Hematopoietic multipotent progenitor cell treated with erythropoietin and hydrocortisone succinate and interleukin-3 and kit ligand, for 4 days (in vitro differentiated cells): ENCODE measurements around the gene MPRIP.
"Not testable (repeated sequence)": the region's sequence is repeated elsewhere in the genome, so short reads cannot be mapped to it uniquely, and the experiment has no call there.

ENCODE experiments used
- DNase-seq: peaks from one replicate; pipeline ENCODE4 v3.0.0-alpha.2; 2015

Gene MPRIP

DNA sequence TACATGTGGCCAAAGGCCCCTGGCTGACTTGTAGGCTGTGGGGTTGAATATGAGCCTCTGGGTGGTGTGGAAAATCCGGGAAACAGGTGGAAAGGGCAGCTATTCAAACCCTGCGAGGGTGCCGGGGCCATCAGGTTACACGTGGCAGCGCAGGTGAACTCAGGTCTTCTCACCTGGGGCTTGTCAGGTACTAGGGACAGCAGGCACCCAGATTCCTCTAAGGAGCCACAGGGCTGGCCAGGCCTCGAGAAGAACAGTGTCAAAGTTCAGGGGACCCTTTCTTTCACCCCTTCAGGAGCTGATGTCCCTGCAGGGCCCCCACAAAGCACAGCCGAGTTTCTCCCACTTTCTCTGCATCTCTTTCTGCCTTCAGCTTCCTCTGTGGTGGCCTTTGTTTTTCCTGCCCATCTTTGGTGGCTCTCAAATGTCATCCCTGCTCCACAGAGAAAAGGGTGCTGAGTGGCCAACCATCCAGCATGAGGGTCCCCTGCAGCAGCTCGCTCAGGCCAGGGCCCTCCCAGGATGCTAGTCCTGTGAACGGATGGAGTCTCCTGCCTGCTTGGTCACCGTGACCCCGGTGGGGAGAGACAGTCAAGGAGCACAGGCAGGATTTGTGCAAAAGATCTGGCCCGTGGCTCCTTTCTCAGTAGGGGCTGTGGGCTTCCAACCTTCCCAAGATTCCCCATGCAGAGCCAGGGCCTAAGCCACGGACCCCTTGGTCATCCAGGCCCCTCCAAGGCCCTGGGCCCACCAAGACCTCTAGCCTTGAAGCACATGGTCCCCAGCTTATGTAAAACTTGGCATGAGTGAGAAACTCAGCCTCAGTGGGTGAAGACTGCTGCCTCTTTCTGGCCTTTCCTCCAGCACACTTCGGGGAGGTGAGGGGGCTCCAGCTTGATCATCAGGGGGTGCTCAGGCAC, 28.2 kb upstream of the MPRIP start:
- not testable (repeated sequence) for DNase-seq

DNA sequence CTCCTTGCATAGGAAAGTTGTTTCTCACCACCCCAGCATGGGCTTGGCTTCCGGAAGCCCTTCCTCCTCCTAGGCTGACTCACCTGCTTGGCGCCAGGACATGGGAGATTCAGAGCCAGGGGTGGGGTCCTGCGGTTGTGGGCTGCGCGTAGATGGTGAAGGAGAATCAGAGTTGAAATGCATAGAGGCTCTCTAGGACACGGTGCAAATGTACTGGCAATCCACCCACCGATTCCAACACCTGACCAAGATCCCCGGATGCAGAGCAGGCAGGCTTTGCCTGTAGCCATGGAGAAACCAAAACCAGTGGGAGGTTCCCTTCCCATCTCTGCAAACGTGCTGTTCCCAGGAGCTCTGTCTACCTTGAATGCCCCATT, 27.5 kb upstream of the MPRIP start:
- not testable (repeated sequence) for DNase-seq

DNA sequence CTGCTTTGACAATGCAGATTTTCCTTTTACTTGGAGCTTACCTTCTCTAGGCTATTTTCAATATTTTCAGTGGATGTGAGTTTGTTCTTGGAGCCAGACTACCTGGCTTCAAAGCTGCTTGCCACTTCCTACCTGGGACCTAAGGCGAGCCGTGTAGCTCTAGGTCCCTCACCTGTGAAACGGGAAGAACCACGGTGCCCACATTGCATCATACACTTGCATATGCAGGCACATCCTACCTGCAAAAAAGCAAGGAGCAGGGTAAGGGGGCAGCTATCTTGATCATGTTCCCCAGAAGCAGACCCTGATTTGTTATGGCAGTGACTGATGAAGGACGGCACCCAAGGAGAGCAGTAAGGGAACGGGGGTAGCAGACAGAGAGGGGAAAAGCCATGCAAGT, 27.0 kb upstream of the MPRIP start:
- no peak for DNase-seq

DNA sequence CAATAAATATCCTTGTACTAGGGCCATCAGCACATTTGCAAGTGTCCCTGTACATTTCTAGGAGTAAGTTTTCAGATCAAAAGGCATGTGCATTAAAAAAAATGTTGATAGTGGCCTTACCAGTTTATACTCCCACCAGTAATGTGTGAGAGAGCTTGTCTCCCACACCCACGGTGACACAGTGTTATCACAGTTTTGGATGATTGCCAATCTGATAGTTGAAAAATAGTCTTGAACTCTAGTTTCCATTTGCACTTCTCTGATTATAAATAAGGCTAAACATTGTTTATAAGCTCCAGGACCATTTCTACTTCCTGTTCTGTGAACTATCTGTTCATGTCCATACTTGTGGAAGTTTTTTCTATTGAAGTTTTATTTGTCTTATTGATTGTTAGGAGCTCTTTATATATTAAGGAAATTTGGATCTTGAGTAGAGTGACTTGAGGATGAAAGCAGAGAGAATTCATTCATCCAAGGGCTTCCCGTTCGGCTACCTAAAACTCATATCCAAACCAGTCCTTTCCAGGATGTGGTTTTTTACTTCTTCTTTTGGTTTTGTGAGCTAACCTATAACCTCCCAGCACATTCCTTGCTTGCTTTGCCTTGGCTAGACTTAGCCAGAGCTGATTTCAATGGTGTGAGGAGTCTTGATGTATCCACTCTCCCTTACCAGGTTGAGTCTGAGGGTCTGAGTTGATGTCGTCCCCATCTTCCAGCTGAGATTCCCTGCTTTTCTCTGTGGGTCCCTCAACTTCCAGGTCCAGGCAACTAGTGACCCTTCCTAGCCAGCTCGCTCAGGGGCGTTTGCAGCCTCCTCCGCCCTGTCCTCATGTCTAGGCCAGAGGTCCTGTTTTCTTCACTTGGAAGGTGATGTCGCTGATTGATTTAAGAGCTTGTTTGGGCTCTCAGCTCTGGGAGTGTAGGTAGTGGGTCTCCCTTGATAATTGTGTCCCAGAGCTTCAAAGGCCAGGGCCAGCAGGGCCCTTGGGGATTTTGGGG, 25.8 kb upstream of the MPRIP start:
- peak; percentile 74 for DNase-seq

DNA sequence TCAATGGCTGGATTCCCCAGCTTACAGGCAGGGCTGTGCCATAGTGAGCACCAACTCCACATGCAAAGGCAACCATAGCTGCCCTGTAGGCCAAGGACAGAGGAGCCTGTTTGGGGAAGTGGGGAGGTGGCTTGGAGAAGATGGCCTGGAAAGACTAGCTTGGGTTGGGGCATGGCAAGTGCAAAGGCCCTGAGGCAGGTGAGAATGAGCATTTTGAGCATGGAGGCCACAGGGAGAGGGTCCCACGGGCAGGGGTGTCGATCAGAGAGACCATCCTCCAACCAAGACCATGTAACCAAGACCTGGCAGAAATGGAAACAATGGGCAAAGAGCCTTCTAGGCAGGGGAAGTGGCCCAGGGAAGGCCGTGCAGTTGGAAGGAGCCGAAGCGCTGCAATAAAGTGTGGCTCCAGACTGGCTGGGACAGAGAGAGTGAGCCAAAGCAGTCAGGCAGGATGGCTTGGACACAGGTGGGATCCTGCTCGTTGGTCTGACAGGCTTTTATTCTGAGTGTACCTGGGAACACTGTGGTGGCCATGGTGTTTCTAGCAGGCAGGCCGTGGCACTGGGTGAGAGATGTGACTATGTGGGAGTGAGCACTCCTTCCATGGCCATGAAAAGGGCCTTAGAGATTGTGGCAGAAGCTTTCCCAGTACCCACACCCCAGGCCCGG, 24.8 kb upstream of the MPRIP start:
- no peak for DNase-seq

DNA sequence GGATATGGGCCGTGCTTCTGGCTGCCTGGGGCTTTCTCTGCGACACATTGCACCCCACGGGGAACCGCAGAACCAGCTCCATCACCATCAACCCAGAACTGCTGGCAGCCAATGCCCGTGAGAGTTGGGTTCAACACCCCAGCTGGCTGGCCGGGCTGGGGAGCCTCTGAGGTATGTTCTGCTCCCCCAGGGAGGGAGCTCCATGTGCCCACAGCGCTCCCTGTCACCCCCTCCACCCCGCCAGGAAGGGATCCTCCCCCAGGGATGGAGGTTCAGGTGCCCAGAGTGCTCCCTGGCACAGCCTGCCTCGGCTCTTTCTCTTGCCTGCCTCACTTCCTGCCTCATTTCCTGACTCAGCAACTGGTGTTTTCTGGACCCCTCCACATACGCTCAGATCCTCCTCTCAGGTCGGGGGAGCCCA, 24.2 kb upstream of the MPRIP start:
- no peak for DNase-seq

DNA sequence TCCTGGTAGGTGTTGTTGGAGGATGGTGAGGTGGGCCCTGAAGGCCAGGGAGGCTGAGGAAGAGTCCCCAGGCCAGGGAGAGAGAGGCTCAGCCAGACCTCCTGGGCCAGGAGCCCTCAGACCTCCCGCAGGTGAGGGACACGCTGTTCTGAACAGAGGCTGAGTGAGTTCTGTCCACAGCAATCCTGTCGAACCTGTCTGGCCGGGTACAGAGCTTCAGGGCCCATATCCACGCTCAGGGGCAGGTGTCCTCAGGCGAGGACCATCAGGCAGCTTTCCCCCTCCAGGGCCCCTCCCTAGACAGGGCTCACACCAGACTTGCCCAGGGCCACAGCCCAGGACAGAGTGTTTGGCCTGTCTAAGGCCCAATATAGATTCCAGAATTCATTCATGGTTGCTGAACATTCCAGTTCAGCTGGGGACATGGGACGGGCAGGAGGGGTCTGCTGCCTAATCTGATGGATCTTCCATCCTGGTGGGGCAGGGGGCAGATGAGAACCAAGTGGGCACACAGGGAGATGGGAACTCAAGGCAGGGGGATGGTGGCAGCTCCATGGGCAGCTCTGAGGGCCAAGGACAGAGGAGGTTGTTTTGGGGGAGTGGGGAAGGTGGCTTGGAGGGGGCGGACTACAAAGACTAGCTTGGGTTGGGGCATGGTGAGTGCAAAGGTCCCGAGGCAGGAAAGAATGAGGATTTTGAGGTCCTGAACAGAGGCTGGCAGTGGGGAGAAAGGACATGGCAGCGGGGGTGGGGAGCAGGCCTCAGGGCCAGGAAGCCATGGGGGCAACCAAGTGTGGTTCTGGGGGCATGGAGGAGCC, 23.4 kb upstream of the MPRIP start:
- no peak for DNase-seq

DNA sequence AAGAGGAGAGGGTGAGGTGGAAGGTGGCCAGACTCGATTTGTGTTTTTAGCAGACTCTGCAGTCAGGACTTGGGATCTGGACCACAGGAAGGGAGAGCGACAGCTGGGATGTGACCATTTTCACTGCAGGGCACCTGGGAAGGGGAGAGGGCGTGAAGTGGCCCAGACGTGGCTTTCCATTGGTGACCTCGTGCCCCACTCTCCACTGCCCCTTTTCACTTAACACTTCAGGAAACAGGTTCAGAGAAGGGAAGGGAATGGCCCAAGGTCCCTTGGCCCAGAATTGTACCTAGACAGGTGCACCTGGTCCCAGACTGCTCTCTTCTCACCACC, 22.9 kb upstream of the MPRIP start:
- no peak for DNase-seq

DNA sequence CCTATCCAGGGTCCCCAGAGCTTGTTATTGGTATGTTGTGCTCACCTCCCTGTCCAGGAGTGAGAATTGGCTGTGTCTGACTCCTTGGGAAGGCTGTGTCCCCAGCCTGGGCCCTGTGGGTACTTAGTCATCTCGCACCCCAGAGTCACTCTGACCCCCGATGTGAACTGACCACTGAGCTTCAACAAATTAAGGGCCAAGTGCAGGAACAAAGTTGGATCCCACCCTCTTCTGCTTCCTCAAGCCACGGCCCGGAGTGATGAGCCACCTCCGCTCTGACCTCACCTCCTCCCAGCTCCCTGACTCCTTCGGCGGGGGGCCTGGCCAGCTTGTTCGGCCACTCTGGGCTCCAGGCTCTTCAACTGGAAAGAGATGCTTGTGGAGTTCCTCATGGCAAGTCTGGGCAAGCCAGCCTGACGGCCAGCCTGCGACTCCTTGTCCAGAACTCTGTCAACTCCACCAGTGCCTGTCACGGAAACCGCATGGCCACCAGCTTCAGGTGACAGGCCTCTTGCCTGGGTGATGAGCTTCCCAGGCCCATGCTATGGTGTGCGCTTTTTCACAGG, 22.3 kb upstream of the MPRIP start:
- no peak for DNase-seq

DNA sequence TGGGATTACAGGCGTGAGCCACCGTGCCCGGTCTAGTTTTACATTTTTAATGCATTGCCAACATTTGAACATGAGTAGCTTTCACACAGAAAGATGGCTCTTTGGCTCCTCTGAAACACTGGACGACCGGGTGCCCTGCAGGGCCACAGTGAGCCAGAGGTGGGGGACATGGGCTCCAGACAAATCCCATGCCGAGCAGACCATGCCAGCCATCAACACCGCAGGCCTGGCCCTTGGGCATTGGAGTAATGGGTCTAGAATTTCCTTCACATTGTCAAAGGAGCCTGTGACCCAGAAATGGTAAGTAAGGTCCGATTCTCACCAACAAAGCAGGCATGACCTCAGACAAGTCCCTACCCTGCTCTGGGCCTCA, 21.4 kb upstream of the MPRIP start:
- no peak for DNase-seq

DNA sequence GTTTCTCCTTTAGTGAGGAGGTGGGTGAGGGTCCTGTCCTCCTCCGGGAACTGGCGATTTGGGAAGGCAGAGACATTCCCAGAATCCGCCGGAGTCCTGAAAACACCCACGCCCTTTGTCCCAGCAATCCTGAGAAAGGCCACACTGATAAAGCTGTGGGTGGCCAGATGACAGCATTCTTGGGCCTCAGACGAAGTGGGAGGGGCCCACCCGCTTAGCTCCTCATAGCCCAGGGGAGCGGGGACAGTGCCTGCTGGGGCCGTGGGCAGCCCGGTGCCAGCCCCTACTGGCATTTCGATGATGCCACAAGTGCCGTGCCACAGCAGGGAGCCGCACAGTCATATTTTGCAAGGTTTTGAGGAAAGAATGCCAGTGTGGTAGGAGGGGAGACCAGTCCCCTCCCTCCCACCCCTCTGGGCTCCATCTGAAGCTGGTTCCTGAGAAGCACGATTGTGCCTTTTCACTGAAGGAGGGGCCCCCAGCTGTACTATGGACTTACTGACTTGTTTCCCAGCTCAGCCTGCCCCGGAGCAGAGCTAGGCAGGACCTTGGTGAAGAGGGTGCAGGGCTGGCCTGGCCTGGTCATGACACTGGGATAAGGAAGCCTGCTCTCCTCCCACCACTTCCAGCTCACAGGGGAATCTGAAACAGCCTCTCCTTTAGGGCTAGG, 20.9 kb upstream of the MPRIP start:
- no peak for DNase-seq

DNA sequence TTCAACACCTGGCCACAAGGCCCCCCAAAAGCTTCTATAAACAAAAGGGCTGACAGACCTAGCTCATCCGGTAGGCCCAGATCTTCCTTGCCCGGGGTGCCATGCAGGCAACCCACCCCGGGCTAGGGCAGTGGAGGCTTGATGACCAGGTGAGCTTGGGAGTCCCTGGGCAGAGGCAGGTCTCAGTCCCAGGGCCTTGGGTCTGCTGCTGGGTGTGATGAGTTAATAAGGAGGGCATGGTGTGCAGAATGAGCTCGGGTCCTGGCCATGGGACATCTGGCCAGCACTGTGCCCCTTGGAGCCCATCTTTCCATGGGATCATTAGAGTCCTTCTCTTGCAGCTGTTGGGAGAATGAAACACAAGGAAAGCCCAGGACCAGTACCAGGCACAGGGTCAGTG, 20.2 kb upstream of the MPRIP start:
- no peak for DNase-seq

DNA sequence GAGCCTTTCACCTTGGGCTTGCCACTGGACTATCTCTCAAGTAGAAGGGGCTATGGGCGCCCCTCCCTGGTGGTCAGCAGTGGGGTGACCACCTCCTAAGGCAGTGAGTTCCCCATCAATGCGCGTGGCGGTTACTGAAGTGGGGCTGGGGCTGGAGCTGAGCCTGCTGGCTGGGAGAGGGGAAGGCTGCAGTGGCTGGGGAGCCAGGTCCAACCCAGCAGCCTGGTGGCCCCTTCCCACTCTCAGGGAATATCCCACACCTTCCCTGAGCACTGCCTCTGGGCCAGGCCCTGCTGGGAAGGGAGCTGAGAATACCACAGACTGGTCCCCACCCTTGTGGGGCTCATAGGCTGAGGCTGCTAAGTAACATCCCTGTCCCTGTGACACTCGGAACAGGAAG, 19.8 kb upstream of the MPRIP start:
- no peak for DNase-seq

DNA sequence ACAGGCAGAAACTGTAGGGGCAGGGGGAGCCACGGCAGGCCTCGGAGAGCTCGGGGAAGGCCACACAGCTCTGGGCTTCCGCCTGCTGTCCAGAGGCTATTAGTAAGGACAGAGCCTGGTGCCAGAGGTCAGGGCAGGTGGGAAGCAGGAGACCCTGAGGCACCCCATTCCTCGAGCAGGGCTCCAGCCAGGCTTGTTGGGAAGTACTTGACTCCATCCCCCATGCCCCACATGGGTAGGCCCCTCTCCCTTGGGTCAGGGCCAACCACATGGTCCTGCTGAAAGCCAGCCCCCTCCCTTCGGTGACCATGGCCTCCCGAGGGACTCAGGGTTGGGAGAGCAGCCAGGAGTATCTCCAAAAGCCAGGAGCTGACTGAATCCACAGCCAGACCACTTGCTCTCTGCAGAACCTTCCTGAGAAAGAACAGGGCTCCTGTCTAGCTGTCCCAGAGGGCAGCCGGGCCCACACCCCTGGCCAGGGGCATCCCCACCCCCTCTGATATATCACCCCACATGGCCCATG, 17.4 kb upstream of the MPRIP start:
- DNase-seq = no peak

DNA sequence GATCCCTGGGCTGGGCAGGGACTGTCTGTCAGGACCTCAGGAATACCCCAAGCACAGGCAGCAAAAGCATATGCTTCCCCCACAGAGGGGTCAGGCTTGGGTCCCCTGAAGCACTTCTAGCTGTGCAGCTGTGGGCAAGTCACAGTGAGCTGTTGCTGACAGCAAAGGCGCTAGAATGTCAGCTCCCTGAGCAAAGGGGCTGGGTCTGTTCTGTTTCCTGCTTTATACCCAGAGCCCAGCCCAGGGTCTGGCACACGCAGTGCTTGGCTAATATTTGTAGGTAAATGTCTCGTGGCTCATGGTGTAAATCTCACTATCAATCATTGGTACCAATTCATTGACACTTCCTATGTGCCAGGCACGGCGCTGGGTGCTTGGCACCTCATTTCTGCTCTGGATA, 16.6 kb upstream of the MPRIP start:
- DNase-seq = no peak

DNA sequence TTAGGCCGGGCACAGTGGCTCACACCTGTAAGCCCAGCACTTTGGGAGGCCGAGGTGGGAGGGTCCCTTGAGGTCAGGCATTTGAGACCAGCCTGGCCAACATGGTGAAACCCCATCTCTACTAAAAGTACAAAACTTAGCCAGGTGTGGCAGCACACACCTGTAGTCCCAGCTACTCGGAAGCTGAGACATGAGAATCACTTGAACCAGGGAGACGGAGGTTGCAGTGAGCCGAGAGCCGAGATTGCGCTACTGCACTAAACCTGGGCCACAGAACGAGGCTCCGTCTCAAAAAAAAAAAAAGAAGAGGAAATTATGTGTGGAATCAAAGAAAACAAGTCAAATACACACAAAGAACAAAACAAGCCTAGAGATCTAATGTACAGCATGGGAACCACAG, 16.1 kb upstream of the MPRIP start:
- no peak for DNase-seq

DNA sequence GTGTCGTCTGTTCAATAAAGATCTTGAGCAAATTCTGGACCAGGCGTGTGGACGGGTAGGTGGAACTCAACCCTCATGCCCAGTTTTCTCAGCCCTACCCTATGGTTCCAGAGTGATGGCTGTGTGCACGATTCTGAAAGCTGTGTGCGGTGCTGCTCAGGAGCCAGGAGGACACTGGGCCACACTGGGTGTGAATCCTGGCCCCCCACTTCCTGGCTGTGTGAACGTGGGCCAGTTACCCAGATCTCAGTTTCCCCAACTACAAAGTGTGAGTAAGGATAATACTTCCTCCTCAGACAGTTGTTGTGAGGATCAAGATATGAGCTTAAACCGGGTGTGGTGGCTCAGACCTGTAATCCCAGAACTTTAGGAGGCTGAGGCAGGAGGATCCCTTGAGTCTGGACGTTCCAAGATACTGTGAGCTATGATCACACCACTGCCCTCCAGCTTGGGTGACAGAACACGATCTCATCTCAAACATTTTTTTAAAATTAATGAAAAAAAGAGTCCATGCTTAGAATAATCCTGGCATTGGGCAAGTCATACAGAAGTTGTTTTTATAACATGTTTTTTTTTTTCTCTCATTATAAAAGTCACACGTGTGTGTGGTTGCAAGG, 14.7 kb upstream of the MPRIP start:
- DNase-seq = no peak

DNA sequence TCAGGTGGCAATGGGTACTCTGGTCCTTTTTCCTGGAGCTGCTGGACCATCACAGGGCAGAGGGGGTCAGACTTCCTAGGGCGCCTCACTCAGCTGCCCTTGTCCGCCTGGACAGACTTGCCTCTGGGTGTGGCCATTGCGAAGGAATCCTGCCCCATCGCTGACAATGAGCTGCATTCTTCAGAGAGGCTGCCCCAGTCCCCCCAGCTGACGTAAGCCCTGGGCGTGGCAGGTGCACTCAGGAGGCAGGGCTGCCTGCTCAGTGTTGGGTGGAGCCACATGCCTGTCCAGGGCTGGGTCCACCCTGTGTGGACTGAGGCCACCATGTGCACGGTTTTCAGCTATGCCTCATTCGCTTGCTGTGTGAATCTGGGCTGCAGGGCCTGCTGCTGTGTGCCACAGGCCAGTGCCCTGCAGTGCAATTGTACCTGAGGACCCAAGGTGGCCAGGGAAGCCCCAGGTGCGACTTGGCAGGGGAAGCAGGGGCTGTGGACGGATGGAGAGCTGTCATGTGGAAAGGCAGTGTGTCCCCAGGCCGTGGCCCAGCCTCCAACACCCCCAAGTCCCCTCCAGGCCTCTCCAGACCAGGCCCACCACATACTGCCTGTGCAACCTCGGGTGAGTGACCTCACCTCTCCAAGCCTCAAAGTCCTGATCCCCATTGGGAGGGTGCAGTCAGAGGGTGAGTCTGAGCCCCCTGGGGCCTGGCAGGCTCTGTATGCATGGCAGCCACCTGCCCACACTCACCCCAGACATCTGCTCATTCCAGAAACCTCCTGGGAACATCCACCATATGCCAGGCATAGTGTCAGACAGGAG, 14.0 kb upstream of the MPRIP start:
- DNase-seq = no peak

DNA sequence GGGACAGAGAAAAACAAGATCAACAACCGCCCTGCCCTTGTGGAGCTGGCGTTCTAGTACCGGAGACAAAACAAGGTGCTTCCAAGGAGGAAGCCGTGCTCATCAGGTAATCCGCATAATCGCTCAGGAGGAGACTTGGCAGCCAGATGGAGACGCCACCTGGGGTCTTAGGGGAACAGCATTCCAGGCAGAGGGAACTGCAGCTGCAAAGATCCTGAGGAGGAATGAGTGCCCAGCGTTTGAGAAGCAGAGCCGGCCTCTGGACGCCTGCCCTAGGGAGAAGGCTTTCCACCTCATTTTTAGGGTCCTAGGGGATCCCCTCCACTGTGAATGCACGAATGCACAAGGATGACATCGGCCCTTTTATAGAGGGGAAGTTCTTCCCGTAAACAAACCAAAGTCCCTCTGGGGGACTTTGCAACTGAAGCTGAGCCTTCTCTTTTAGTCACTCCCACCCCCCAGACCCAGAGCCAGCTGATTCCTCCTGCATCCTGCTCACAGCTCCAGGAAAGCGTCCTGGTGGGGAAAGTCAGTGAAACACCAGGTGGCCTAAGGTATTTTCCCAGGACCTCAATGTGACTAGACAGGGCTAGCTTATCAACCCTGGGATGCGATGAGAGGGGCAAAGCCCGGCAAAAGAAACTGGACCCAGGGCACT, 13.2 kb upstream of the MPRIP start:
- no peak for DNase-seq
